Retinal pigment epithelial cell (primary cell): ENCODE results near the gene RUFY1.
"Not testable (repeated sequence)": the region's sequence is repeated elsewhere in the genome, so short reads cannot be mapped to it uniquely, and the experiment has no call there.

Experiments
- DNase-seq: peaks from one replicate; pipeline ENCODE4 v3.0.0-alpha.2; 2010; ENCODE audit warnings: low read depth
- H3K4me3 ChIP-seq: 2 replicates; pipeline ENCODE4 v1.5.1; 2011; ENCODE audit warnings: mild to moderate bottlenecking, low read length, control low read depth, moderate library complexity
- TF ChIP-seq, protein P1 (sequence below): conservative IDR thresholded peaks from 2 replicates; pipeline ENCODE4 v1.5.1; 2011; ENCODE audit warnings: low read depth, low read length, control low read depth, inconsistent platforms

RUFY1 gene

DNA sequence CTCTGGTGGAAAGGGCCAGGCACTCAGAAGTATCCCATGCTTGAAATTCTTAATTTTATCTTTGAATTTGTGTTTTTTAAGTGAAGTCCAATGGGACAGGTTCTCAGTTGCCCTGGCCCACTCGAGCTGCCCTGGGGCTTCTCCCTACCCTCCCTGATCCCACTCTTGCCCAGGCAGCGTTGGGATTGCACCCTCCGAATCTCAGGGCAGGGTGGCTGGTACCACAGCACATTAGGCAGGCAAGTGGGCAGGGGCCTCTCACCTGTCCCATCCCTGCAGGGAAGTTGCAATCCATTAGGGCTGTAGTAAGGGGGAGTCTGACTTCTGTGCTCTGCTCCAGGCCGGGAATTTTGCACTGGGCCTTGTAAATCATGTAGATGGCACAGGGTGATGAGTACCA, 2.7 kb downstream of the RUFY1 start:
- no peak overlapping the region for H3K4me3 ChIP-seq
- TF ChIP-seq, protein P1, sequence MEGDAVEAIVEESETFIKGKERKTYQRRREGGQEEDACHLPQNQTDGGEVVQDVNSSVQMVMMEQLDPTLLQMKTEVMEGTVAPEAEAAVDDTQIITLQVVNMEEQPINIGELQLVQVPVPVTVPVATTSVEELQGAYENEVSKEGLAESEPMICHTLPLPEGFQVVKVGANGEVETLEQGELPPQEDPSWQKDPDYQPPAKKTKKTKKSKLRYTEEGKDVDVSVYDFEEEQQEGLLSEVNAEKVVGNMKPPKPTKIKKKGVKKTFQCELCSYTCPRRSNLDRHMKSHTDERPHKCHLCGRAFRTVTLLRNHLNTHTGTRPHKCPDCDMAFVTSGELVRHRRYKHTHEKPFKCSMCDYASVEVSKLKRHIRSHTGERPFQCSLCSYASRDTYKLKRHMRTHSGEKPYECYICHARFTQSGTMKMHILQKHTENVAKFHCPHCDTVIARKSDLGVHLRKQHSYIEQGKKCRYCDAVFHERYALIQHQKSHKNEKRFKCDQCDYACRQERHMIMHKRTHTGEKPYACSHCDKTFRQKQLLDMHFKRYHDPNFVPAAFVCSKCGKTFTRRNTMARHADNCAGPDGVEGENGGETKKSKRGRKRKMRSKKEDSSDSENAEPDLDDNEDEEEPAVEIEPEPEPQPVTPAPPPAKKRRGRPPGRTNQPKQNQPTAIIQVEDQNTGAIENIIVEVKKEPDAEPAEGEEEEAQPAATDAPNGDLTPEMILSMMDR: no peak
- no peak for DNase-seq

DNA sequence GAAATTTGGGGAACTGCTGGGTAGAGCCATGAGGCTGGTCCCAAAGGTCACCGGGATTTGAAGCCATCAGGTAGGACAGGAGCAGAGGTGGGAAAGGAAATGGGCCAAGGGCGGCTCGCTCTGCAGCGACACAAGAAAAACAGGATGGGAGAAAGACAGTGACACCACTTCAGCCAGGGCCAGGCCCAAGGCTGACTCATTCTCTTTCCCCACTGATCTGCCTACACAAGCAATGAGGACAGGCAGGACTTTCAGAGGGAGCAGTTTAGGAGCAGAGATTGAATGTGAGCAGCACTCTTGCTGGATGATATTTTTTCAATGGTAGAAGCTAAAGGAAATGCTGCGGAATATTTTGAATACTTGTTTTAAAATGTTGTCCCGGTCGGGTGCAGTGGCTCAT, 3.5 kb downstream of the RUFY1 start:
- TF ChIP-seq, protein P1: no peak
- no peak for DNase-seq
- no peak overlapping the region for H3K4me3 ChIP-seq

DNA sequence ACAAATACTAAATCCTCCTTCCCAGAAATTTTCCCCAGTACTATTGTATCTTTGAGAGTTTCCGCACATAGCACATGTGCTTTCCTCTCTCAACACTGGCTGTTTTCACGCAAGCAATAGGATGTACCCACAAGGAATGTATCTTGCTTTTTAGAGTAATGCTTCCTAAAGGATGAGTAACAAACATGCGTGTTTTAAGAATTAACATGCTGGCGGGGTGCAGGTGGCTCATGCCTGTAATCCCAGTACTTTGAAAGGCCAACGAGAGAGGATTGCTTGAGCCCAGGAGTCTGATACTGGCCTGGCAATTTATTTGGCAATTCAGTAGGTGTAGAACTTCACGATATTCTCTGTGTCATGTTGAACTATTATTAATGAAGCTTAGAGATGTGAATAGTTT, 4.6 kb downstream of the RUFY1 start:
- TF ChIP-seq, protein P1: no peak
- H3K4me3 ChIP-seq: no peak overlapping the region
- DNase-seq: no peak

DNA sequence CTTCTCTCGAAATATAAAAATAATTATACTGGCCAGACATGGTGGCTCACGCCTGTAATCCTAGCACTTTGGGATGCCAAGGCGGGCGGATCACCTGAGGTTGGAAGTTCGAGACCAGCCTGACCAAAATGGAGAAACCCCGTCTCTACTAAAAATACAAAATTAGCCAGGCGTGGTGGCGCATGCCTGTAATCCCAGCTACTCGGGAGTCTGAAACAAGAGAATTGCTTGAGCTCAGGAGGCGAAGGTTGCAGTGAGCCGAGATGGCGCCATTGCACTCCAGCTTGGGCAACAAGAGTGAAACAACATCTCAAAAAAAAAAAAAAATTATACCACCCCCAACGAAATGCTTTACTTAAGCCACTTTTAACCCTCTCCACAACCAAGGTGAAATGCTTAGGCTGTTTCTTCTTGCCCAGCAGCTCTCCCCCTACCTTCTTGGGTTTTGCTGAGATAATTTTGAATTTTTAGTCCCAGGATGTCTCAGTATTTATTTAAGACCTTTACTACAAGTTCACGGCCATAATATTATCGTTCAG, 8.0 kb downstream of the RUFY1 start:
- H3K4me3 ChIP-seq: peak overlapping the region; percentile 79
- DNase-seq: not testable (repeated sequence)

DNA sequence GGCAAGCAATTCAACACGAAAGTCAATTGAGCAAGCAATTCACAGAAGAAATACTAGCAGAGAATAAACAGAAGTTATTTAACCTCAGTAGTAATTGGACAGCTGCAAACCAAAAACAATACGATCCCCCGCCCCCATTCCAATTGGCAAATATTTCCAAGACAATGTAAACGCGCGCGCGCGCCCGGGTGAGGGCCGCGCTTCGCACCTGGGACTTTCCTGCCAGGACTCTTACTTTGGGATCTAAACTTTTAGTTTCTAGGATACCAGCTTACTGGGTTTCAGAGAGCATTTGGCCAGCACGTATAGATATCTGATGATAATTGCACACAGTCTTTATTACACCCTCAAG, 8.6 kb downstream of the RUFY1 start:
- TF ChIP-seq, protein P1: no peak
- no peak for DNase-seq
- H3K4me3 ChIP-seq: peak overlapping the region; percentile 79

DNA sequence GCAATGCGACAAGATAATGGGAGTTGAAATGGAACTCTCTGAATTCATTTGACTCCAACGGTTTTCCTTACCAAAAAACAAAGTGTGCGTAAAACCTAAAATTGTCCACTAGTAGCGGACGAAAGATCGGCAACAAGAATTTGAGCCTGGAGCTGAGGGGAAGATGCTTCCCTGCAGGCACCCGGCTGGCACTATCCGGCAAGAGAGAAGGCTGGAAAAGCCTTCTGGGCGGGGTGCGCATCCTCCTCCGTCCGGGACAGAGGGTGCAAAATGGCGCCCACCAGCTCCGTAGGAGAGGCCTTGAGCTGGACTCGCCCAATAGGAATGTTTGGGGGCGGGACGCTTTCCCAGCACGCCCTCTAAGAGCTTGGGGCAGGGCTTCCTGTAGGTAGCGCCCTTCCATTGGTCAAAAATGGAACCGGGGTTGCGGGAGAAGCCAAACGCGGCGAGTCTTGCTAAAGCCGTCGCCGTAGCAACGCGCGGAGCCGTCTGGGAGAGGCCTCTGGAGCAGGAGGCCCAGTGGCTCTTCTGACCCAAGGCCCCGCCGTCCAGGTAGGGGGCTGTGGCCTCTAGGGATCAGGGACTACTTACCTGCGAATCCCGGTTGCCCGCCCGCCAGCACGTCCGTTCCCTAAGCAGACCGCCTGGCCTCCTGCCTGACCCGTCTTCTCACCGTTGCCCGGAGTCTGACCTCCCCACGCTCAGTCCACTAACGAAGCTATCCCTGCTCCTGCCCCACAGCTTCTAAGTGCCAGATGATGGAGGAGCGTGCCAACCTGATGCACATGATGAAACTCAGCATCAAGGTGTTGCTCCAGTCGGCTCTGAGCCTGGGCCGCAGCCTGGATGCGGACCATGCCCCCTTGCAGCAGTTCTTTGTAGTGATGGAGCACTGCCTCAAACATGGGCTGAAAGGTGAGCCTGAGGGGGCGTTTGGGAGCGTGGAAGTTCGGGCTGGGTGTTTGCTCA, 9.2 kb downstream of the RUFY1 start:
- DNase-seq: peak; percentile 97
- H3K4me3 ChIP-seq: peak overlapping the region; percentile 79
- TF ChIP-seq, protein P1: no peak

DNA sequence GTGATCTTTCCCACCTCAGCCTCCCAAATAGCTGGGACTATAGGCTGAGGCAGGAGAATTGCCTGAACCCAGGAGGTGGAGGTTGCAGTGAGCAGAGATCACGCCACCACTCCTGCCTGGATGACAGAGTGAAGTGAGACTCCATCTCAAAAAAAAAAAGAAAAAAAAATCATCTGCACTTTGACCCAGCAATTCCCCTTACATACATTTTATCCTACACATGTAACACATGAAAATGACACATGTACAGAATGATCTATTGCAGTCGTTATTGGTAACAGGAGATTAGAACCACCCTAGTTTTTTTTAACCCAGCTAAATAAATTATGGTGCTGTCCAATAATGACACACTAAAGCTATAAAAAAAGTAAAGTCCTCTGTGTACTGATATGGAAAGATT, 14.2 kb downstream of the RUFY1 start:
- TF ChIP-seq, protein P1: no peak
- no peak overlapping the region for H3K4me3 ChIP-seq
- no peak for DNase-seq
